ENCODE measurements around the gene METRN.
"Not testable (repeated sequence)": the region's sequence is repeated elsewhere in the genome, so short reads cannot be mapped to it uniquely, and the experiment has no call there.

Gene METRN

GRCh38 chr16:754121-754607, 39.2 kb downstream of the METRN start:
- DNase-seq (ENCODE audit: extremely low read depth in 1 of 2, low read depth in 1 of 2) = not testable (repeated sequence)

DNA sequence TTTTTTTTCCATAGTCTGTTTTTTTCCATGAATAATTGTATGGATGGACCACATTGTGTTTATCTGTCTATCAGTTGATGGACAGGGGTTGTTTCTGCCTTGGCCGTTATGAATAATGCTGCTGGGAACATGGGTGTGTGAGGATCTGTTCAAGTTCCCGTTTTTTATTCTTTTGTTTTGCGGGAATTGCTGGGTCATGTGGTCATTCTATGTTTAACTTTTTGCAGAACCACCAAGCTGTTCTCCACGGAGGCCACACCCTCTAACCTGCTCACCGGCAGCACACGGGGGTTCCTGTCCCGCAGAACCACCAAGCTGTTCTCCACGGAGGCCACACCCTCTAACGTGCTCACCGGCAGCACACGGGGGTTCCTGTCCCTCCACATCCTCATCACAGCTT, 39.7 kb downstream of the METRN start:
- no peak for DNase-seq (ENCODE audit: extremely low read depth in 1 of 2, low read depth in 1 of 2)

DNA sequence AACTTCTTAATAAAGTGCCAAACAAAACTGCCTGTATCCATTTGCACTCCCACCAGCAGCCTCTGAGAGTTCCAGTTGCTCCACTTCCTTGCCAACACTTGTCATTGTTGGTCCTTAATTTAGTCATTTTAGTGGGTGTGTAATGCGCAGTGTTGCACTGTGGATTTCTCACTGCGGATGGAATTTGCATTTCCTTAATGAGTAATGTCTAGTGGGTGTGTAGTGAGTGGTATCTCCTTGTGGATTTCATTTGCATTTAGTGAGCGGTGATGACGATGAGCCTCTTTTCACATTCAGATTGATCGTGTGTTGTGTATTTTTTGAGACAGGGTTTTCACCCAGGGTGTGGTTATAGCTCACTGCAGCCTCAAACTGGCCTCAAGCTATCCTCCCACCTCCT, 41.5 kb downstream of the METRN start:
- no peak for DNase-seq (ENCODE audit: extremely low read depth in 1 of 2, low read depth in 1 of 2)

DNA sequence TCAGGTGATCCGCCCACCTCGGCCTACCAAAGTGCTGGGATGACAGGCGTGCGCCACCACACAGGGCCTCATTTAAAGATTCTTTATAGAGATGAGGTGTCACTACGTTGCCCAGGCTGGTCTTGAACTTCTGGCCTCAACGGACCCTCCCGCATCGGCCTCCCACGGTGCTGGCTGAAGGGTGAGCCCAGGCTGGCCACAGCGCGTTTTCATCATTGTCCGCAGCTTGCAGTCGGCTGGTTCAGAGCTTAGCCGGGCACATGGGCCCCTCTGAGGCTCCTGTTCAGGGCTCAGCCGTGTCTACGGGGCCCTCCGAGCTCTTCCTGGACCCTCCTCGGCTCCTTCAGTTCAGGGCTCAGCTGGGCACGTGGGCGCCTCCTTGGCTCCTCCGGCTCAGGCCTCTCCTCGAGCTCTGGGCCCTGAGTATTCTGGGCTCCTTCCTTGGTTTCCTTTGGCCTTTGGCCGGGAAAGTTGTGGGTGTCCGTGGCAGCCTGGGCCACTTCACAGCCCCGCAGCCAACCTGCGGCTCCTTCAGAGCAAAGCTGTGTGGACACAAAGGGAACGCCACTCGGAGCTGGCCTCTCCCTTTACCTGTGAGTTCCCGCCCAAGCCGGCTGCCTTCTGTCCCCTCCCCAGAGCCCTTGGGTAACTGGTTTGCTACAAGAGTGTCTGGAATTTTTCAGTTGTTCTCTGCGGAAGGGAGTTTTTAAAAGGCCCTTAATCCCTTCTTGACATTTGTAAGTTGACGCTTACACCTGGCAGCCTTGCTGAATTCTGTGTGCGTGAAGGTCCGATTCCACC, 44.4 kb downstream of the METRN start:
- DNase-seq (ENCODE audit: extremely low read depth in 1 of 2, low read depth in 1 of 2) = no peak

- no peak for DNase-seq (ENCODE audit: extremely low read depth in 1 of 2, low read depth in 1 of 2)
These were observed 45.1 kb downstream of the METRN start for GRCh38 chr16:760065-760464.

DNA sequence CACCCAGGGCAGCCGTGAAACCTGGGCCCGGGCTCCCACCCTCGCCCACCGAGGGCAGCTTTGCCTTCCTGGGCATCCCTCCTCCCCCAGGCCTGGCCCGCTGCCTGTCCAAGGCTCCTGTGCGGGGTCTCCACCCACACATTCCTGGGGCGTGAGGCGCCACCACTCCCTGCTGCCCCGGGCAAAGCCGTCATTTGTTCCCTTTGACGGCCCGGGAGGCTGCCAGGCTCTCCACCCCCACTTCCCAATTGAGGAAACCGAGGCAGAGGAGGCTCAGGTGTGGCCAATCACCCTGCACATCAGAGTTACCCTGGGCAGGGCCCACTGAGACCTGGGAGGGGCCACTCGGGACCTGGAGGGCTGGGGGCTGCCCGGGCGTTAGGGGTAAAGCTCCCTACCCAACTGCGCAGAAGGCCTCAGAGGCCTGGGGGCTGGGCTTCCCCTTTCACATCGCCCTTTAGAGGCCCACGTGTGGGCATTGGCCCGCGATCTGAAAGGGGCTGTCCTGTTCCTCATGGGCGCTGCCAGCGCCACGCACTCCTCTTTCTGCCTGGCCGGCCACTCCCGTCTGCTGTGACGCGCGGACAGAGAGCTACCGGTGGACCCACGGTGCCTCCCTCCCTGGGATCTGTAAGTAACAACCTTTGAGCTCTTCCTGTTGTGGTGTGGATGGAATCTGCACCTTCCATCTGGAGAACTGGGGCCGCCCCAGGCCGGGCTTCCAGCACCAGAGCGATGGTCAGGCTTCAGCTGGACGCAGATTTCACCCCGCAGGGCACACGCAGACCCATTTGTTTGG, 45.8 kb downstream of the METRN start, which contains the start of gene MSLN:
MSLN (plus strand) TSS at position 190 of the 799 bp plus-strand sequence. CDS start 1,947 bp downstream, outside the sequence.
- DNase-seq (ENCODE audit: extremely low read depth in 1 of 2, low read depth in 1 of 2) = no peak

DNA sequence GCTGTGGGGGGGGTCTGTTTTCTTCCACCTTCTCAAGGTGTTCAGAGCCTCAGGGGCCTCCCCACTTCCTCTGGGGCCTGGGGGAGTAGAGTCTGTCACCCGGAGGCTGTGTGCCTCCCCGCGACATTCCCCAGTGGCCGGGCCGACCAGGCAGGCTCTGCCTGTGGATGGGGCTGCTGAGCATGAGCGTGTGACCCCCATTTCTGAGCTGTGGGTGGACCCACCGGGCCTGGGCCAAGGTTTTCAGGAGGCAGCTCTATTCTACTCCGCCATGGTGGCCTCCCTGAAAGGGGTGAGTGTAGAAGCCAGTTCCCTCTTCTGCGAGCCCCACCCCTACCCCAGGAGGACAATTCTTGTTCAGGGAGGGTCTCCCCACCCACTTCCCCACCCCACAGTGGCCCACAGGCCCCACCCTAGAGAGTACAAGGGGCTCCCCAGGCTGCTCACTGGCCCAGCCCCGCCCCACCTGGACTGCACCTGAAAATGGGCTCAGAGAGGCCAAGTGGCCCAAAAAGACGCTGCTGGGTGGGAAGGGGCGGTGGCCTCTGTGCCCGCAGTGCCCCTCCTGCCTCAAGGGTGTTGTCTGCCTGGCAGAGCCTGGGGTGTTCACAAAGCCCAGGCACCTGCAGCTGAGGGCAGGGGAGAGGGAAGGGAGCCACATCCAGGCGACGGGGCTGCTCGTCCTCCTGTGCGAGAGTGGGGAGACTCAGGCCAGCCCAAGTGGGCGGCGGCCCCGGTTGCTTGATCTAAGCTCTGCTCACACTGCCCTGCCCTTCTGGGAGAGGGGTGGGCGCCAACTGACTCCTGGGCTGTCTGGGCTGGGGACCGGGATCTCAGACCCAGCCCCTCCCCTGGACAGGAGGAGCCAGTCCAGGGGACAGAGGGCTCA, 47.0 kb downstream of the METRN start:
- DNase-seq (ENCODE audit: extremely low read depth in 1 of 2, low read depth in 1 of 2) = no peak

DNA sequence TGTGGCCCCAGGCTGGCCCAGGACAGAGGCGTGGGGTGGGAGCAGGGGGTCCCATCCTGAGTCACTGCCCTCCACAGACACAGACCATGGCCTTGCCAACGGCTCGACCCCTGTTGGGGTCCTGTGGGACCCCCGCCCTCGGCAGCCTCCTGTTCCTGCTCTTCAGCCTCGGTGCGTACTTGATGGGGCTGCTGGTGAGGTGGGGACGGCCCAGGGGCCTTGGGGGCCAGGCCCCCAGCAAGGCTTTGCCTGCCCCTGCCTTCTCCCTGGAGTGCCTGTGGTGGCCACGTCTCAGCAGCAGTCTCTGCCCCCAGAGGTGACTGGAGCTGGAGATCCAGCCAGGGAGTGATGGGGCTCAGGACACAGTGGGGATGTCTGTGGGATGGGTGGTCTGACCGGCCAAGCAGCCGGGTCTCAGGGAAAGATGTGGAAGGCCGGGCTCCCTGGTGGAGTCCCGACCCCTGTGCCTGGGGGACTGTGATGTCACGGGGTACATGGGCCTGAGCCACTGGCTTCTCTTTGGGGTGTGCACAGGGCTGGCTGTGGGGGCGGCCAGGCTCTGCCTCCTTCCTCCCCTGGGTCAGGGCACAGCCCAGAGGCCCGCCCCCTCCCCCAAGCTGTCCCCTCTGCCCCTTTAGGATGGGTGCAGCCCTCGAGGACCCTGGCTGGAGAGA, 47.8 kb downstream of the METRN start:
- no peak for DNase-seq (ENCODE audit: extremely low read depth in 1 of 2, low read depth in 1 of 2)

- DNase-seq (ENCODE audit: extremely low read depth in 1 of 2, low read depth in 1 of 2) = no peak
These were observed 48.7 kb downstream of the METRN start for GRCh38 chr16:763369-764183.

- DNase-seq (ENCODE audit: extremely low read depth in 1 of 2, low read depth in 1 of 2) = no peak
These were observed 49.3 kb downstream of the METRN start for GRCh38 chr16:764184-764750.

DNA sequence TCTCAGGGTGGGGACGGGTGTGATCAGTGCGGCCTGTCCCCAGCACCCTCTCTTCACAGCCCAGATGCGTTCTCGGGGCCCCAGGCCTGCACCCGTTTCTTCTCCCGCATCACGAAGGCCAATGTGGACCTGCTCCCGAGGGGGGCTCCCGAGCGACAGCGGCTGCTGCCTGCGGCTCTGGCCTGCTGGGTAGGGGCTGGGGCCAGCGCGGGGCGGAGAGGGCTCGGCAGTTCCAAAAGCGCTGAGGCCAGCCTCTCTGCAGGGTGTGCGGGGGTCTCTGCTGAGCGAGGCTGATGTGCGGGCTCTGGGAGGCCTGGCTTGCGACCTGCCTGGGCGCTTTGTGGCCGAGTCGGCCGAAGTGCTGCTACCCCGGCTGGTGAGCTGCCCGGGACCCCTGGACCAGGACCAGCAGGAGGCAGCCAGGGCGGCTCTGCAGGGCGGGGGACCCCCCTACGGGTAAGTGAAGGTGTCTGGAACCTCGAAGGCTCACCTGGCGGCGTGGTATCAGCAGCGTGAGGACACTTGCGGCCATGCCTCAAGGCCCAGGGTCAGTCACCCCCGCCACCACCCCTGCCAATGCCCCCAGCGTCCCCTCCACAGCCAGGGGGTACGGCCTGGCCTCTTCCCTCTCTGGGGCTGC, 50.0 kb downstream of the METRN start:
- DNase-seq (ENCODE audit: extremely low read depth in 1 of 2, low read depth in 1 of 2) = no peak

DNA sequence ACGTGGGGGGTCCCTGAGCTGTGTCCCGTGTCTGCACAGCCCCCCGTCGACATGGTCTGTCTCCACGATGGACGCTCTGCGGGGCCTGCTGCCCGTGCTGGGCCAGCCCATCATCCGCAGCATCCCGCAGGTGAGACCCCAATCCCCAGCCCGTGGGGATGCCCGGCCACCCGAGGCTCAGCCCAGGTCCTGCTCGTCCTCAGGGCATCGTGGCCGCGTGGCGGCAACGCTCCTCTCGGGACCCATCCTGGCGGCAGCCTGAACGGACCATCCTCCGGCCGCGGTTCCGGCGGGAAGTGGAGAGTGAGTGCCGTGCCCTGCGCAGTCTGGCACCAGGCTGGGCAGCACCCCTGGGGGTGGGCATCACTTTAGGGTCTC, 50.6 kb downstream of the METRN start:
- DNase-seq (ENCODE audit: extremely low read depth in 1 of 2, low read depth in 1 of 2) = no peak

DNA sequence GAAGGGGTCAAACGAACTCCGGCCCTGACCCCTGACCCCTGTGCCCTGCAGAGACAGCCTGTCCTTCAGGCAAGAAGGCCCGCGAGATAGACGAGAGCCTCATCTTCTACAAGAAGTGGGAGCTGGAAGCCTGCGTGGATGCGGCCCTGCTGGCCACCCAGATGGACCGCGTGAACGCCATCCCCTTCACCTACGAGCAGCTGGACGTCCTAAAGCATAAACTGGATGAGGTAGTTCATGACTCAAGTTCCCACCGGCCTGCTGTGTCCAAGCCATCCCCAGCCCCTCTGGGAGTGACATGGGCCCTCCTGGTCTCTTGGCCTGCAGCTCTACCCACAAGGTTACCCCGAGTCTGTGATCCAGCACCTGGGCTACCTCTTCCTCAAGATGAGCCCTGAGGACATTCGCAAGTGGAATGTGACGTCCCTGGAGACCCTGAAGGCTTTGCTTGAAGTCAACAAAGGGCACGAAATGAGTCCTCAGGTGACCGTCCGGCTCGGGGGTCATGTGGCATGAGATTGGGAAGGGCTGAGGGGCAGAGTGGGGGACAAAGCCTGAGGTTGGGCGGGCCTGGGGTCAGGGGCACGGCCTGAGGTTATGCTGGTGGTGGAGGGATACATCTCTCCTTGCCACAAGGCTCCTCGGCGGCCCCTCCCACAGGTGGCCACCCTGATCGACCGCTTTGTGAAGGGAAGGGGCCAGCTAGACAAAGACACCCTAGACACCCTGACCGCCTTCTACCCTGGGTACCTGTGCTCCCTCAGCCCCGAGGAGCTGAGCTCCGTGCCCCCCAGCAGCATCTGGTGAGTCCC, 51.3 kb downstream of the METRN start:
- DNase-seq (ENCODE audit: extremely low read depth in 1 of 2, low read depth in 1 of 2) = no peak

DNA sequence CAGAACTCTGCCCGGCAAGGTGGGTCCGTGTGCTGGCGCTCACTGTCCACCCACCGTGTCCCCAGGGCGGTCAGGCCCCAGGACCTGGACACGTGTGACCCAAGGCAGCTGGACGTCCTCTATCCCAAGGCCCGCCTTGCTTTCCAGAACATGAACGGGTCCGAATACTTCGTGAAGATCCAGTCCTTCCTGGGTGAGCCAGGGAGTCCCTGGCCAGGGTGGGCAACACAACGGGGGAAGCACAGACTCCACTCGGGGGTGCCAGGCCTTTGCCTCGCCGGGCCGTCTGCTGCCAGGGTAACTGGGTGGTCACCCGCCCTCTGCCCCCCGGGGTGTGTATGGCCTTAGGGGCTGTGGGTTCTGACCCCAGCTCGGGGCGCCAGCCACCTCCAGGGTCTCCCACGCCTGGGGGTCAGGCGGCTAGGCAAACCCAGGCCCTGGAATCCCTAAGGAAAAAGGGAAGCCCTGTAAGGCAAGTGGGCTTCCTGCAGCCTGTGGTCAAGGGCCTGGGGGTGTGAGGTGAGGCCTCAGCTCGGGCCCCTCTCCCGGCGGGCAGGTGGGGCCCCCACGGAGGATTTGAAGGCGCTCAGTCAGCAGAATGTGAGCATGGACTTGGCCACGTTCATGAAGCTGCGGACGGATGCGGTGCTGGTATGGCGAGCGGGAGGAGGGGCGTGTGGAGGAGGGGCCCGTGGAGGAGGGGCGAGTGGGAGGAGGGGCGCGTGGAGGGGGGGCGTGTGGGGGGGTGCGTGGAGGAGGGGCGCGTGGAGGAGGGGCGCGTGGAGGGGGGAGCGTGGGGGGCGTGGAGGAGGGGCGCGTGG, 52.1 kb downstream of the METRN start:
- DNase-seq (ENCODE audit: extremely low read depth in 1 of 2, low read depth in 1 of 2) = no peak

DNA sequence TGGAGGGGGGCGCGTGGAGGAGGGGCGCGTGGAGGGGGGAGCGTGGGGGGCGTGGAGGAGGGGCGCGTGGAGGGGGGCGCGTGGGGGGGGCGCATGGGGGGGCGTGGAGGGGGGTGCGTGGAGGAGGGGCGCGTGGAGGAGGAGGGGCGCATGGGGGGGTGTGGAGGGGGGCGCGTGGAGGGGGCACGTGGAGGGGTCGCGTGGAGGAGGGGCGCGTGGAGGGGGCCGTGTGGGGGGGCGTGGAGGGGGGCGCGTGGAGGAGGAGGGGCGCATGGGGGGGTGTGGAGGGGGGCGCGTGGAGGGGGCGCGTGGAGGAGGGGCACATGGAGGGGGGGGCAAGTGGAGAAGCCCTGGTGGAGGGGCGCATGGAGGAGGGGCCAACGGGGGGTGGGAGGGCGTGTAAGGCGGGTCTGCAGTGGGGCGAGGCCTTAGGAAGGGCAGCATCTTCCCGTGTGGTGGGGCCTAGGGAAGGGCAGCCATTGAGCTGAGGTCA, 52.9 kb downstream of the METRN start:
- DNase-seq (ENCODE audit: extremely low read depth in 1 of 2, low read depth in 1 of 2) = no peak

- DNase-seq (ENCODE audit: extremely low read depth in 1 of 2, low read depth in 1 of 2) = no peak
These were observed 53.5 kb downstream of the METRN start for GRCh38 chr16:768428-768827.

All from activated CD8-positive, alpha-beta memory T cell treated with anti-CD3 and anti-CD28 coated beads for 1 hour (primary cell).